OCI-LY3 (cell line): ENCODE measurements around the gene REXO2.

ENCODE experiments used
- EZH2phosphoT487 ChIP-seq: fragments of 200-600 bp; shearing (Covaris generic); IDR thresholded peaks from 2 replicates; pipeline ENCODE4 v1.6.1; 2018; ENCODE audit warnings: antibody characterized with exemption, mixed run types, low read depth
- TF ChIP-seq, protein P1 (sequence below): fragments of 200-600, 300-600 bp; sonication (generic); IDR thresholded peaks from 2 replicates; pipeline ENCODE4 v1.5.1; 2014; ENCODE audit warnings: antibody characterized with exemption, low read length, low read depth

DNA sequence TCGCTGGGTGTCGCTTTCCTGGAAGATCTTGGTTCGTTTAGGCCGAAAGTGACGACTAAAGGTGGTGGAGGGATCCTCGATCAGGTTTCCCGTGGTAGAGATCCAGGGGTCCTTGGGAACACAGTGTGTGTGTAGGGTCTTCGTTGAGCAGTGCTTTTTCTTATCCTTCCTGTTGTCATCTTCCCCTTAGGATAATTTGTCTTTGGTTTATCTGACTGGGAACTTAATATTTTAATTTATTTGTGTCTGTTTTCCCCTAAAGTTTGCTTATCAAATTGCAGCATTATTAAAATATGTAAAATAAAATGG is 38.4 kb upstream of the REXO2 start:
- TF ChIP-seq, protein P1, sequence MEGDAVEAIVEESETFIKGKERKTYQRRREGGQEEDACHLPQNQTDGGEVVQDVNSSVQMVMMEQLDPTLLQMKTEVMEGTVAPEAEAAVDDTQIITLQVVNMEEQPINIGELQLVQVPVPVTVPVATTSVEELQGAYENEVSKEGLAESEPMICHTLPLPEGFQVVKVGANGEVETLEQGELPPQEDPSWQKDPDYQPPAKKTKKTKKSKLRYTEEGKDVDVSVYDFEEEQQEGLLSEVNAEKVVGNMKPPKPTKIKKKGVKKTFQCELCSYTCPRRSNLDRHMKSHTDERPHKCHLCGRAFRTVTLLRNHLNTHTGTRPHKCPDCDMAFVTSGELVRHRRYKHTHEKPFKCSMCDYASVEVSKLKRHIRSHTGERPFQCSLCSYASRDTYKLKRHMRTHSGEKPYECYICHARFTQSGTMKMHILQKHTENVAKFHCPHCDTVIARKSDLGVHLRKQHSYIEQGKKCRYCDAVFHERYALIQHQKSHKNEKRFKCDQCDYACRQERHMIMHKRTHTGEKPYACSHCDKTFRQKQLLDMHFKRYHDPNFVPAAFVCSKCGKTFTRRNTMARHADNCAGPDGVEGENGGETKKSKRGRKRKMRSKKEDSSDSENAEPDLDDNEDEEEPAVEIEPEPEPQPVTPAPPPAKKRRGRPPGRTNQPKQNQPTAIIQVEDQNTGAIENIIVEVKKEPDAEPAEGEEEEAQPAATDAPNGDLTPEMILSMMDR, result no peak; the same call in 1 of the 2 replicates
- TF ChIP-seq EZH2phosphoT487, result no peak
